Fibroblast of upper back skin (primary cell): ENCODE results near the gene CLIP4.

ENCODE experiments used
- DNase-seq: peaks from one replicate; pipeline ENCODE4 v3.0.0-alpha.2; 2013

CLIP4 gene

DNA sequence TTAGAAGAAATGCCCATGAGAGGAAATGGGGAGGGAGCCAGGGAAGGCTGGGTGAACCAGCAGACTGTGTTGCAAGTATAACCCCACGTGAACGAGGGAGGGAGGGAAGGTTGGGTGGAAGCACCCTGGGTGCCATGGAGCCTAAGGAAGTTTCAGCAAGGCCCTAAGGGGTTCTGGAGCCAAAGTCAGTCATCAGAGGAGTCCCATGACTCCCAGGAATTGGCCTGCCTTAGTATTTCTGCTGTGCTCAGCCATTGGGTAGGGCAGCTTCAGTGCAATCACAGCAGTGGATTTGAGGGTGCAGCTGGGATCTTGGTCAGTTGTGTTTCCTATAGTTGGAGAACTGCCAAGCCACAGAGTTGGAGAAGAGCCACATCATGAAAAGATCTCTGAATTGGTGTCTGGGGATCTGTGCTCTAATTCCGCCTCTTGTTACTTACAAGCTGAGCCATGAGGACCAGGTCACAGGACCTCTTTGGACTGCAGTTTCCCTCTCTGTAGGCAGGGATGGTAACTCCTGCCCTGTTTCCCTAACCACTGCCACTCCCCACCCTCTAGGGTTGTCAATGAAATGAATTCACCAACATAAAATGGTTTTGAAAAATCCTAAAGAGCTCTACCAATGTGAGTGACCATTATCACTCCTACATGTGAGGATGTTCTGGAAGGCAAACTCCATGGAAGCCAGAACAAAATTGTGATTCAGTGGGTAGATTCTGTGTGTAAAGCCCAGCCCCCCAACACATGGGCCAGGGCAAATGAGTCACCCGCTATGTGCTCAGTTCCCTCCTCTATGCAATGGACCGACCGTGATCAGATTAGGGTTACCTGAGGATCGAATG is 108.9 kb downstream of the CLIP4 start:
- DNase-seq: peak; percentile 84

DNA sequence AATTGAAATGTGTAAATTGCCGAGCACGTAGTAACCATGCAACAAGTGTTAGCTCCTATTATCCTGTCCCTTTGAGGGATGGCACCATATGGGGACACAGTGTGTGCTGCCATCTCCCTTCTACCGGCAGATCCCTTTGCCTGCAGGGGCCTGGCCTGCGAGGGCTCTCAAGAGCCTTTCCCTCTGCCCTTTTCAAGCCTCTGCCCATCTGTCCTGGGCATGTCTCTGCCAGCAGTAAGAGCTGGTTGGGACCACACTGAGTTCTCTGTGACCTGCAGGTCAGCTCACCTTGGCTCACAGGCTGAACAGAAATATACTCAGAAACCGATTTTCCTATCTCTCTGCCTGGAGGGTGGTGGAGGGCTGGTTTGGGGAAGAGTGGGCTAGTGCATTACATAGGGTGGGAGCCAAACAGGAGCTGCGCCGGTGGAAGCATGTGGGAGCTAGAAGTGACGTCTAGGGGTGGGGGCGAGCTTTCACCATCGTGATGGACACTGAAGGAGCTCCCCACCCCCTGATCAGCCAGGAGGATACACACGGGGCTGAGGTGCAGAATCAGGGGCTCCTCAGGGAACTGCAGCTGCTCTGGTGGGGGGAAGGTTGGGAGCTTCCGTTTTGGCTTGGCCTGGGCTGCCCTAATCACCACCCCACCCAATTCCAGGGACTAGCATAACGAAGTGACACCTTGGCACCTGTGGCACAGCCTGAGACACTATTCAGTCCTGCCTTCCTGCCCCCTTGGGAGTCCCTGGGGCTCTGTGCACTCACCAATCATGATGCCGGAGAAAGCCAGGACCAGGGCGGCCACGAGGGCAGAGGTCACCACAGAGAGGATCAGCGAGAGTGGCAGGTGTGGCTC is 109.7 kb downstream of the CLIP4 start:
- no peak for DNase-seq

DNA sequence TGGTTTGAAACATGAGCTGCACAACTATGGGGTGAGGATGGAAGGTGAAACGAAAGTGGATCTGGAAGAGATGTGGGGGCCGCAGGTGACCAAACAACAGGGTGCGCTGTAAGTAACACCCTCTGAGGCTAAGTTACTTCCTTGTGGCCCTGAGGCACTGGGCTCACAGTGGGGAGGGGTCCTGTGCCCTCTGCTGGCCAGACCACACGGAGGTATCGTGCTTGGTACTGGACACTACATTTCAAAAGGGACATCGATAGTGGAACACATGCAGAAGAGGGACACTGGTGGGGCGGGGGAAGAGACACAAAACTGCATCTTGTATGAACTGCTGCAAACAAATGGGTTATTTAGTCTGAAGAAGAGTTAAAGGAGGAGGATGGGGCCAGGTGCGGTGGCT is 110.6 kb downstream of the CLIP4 start:
- no peak for DNase-seq

DNA sequence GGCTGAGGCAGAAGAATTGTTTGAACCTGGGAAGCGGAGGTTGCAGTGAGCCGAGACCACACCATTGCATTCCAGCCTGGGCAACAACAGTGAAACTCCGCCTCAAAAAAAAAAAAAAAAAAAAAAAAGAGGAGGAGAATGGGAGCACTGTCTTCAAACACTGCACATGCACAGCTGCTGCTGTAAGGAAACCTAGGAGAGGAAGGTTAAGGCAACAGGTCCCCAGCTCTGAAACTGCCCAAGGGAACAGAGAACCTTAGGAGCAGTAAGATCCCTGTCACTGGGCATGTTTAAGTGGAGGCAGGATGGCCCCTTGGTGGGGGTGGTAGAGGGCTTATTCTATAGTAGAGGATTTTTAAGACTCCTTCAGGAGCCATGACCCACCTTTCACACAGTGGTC is 111.2 kb downstream of the CLIP4 start:
- no peak for DNase-seq

DNA sequence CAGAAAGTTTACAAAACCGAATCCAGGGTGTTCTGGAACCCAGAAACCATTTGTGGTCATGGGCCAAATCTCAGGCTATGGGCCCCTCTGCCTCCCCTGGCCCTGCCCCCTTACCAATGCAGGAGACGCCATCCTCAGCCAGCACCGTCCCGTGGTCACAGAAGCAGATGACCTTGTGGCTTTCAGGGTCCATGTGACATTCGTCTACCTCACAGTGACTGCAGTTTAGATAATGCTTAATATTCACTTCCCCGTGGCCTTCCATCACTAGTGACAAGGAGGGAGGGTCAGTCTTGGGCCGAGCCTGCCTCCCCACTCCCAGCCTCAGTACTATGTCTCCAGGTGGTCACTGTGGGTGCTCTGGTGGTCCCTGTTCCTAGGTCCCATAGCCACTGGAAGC is 111.6 kb downstream of the CLIP4 start:
- DNase-seq: no peak

DNA sequence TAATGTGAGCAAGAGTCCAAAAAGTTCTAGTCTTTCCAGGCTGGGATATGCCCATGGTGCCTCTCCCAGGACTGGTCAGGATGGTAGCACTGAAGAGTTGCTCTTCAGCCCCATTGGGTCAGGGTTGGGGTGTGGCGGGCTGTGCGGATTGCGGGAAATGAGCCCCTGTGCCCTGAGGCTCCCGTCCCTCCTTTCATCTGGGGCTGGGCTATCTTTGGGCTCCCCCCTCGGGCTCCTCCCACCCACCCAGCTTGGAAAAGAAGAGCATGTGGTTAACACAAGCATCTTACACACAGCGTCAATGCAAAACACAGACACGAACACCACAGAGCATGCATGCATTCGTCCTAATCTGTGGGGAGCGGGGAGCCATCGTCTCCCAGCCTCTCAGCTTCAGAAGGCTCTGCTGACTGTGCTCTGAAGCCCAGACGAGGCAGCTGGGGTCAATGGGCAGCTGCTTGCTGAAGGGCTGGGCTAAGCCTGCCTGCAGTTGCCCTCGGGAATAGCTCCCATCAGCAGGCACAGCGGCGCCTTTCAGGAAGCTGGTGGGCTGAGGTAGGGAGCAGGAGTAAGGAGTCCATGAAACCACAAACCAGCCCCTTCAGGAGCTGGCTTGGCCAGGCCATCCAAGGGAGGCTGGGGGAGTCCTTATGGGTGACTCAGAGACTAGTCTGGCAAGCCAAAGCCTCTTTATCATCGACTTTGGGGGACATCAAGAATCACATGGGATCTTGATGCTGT is 112.9 kb downstream of the CLIP4 start:
- peak; percentile 87 for DNase-seq

DNA sequence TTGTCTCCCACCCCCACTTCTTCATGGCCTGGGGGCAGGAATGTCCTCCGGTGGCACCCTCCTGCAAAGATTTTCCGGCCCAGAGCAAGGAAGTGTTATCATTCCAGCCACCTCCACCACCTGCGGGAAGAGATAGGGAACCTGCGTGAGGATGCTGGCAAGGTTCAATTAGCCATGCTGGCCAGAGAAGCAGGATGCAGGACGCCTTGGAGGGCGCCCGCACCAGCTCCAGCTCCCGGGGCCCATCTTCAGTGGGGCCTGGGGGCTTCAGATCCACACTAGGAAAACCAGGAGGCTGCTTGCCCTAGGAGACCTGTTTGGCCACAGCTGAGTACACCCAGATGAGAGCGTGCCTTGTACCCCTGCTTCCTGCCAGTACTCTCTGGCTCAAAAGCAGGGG is 113.7 kb downstream of the CLIP4 start:
- DNase-seq: no peak

DNA sequence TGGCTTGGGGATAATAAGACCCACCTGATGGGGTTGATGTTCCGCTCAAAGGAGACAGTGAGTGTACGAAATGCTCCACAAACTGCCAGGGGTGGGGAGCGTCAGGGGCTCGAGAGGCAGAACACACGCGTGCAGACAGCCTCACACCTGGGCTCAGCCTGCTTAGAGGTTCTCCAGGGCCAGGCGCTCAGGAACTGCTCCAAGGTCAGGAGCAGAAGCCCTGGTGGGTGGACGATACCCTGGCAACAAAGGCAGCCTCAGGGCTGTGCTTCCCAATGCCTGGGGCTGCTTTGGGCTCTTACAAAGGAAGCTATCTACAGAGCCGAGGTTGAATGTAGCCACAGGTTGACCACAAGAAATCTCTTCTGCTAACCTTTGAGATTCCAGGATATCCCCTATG is 114.4 kb downstream of the CLIP4 start:
- DNase-seq: no peak

DNA sequence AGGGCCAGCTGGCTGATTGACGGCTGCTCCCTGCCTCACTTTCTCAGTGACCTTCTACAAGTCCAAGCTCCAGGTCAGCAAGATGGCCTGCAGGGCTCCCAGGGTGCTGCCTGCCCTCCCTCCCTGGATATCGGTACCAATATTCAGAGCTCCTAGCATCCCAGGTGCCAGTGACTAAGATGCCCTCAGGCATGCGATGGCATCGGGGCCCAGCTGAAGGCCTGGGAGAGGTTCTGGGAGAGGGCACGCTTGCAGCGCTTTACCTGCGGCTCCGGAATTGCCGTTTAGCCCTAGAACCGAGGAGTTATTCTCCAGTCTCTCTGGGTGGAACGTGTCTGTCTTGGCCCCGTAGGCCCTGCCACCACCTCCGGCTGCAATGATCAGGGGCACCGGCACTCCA is 116.8 kb downstream of the CLIP4 start:
- DNase-seq: no peak

DNA sequence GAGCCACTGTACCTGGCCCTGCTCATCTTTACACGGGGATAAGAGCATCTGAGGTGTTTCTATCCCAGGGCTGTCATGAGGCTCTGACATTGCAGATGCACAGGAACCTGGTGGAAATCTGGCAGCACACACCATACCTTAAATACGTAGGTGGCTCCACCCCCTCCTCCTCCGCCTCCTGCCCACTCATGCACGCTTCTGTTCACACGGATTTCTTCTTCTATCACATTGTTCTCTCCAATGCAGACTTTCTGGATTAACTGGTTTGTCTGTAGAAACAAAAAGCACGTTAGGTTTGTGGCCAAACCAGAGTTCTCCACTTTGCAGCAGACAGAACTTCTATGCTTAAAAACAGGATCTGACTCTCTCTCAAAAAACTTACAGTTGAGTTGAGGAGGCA is 118.2 kb downstream of the CLIP4 start:
- no peak for DNase-seq

DNA sequence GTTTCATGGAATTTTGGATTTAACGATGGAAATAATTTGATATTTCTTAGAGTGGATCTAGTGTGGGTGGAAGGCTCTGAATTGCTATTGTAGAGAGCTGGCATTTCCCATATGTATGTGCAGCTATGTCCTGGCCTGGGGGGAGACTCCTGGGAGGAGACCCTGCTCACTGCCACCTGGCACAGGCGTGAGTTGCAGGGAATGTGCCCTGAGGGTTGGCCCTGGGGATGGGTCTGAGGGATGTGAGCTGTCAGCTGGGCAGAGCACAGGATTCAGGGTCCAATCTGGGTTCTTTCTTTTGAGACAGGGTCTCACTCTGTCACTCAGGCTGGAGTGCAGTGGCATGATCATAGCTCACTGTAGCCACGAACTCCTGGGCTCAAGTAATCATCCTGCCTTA is 120.2 kb downstream of the CLIP4 start:
- no peak for DNase-seq

DNA sequence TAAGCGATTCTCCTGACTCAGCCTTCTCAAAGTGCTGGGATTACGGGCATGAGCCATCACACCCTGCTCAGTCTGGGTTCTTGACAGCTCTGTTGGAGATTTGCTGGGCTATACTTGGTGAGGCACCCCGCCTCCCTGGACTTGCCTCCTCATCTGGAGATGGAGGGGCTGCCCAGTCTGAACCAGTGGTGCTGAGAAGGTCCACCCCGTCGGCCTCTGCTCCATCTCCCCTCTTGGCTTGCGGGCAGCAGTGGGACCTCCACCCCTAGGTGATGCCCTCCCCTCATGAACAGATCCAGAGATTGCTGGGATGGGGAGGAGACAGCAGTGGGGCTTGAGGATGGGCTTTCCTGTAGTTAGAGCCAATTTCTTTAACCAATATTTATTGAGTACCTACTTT is 120.9 kb downstream of the CLIP4 start:
- DNase-seq: no peak

DNA sequence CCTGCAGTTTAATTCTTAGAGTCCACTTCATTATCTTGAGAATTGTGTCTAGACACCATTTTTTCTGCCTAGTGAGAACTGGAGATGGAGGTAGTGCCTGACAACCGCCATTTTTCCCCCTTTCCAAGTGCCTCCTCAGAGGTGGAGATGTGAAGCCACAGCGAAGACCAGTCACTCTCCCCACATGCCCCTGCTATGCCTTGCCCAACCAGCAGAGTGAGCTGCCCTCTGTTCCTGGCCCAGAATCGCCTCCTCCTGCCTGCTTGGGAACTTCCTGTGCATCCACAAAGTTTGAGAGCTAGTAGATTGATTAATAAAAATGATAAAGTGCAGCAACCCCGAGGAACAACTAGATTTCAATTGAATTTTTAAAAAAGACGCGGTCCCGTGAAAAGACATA is 123.3 kb downstream of the CLIP4 start:
- peak; percentile 31 for DNase-seq
